EH (cell line): ENCODE results near the gene TMEM174.

ENCODE experiments used
- DNase-seq: peaks from one replicate; pipeline ENCODE4 v3.0.0-alpha.2; 2015; ENCODE audit warnings: low read depth

The TMEM174 gene, protein sequence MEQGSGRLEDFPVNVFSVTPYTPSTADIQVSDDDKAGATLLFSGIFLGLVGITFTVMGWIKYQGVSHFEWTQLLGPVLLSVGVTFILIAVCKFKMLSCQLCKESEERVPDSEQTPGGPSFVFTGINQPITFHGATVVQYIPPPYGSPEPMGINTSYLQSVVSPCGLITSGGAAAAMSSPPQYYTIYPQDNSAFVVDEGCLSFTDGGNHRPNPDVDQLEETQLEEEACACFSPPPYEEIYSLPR

DNA sequence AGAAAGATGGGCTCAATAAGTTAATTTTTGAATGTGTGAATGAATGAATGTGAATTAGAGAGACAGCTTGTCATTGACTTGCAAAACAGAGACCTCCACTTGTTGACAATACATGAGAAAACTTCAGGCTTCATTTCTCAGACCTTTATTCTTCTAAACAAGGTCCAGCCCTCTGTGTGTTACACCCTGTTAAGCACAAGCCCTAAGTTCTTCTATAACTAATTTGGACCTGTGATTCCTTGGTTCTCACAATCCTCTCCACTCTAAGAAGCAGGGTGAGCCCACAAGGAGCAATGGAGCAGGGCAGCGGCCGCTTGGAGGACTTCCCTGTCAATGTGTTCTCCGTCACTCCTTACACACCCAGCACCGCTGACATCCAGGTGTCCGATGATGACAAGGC is at the start of gene TMEM174:
Gene TMEM174 (plus strand): TSS at position 243 of the 400 bp plus-strand sequence. CDS start 51 bp downstream, at position 294.
- DNase-seq: no peak

DNA sequence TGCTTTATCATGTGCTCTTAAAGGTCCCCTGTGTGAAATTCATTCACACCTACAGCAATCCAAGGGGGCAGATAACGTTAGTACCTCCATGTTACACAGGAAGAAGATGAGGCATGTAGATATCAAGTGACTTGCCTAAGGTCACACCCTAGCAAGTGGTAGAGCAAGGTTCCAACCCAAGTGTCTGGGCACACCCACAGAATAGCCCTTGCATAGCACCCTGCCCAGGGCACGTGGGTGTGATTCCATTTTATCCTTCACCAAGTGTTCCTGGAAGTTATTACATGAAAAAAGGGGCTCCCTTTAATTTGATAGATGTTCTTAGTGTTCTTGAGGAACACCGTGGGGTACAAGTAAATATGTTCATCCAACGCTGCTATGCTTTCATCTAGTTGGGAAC is 47.7 kb upstream of the TMEM174 start:
- no peak for DNase-seq

DNA sequence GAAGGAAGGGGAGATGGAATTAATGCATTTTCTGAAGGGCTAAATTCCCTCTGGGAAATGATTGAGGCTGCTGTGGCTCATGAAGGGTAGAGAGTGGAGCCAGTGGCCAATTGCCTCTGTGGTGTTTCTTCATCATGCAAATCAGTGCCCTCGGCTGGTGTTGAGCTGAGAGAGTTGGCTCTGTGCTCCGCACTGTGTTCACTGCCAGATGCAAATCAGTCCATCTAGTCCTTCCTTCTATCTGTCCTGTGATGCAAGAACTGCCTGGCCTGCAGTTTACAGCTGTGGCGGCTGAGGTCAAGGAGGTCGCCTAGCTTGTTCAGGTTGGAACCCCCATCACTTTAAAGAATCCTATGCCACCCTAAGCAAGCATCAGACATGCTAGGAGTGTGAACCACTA is 46.6 kb upstream of the TMEM174 start:
- DNase-seq: no peak

DNA sequence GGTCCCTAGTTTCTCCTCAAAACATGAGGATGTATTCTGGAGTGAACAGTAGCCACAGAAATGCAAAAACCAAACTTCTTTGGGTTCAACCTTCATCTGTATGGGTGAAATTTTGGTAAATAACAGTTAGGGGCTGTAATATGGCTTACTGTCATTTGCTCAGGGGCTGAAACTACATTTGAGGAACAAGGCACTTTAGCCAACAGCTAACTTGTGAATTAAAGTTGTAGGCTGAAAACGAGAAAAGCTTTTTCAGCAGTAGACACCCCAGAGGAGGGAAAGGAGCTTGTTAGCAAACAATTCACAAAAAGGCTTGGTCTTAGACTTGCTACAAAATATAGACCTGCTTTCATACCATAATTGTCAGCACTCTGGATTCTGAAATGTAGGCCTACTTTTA is 46.0 kb upstream of the TMEM174 start:
- DNase-seq: no peak

DNA sequence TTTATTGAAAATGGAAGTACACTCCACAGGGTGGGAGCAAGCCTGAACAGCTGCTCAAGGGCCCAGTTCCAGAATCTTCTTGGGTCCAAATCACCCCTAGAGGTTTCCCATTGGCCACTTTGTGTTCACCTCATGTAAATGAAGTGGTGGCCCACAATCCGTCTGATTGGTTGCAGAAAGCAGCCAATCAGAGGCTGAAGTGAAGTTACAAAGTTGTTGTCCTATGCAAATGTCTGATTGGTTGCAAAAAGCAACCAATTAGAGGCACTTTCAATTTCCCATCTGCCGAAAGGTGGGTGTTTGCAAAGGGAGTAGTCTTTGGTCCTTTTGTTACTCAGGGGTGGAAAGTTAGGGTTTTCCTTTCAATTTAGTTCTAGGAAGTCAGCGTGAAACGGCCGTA is 43.9 kb upstream of the TMEM174 start:
- DNase-seq: no peak

DNA sequence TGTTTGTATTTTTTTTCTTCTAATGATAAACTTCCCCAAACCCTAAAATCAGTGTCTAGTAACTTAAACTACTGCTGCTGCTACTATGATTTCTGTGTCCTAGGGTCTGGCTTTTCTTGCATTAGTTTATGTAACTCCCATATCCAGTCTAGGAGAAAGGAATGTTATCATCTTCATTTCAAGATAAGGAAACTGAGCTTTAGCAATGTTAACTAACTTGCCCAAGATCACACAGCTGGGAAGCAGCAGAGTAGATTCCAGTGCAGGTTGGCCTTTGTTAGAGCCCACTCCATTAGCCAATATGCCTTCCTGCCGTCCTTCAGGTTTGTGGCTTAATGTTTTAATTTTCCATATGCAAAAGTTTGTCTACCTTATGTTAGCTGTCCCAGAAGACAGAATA is 42.2 kb upstream of the TMEM174 start:
- no peak for DNase-seq

DNA sequence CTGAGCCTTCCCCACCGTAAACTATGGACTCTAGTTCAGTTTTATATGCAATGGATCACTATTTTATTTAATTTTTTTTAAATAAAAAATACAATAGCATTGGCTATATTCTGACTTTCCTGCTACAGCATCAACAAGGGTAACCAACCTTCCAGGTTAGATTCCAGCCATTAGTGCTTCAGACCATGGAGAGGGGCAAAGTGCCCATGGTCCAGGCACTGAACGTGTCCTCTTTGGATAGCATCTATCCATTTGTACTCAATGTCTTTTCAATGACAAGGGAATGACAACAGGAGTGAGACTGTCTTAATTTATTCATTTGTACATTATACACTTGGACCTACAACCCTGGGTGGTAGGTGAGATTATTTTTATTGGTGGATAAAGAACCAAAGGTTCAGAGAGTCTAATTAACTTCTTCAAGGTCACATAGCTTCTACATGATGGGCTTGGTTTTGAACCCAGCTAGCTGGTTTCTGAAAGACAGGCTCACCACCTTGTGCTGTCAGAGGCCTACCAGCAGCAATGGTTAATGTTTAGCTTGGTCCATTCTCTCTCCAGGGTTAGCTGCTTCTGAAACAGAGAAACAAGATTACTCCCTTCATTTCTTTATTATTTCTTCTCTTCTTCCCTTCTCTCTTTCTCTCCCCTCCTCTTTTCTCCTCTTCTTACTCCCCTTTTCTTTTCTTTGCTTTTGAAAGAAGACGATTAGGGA is 41.1 kb upstream of the TMEM174 start:
- no peak for DNase-seq

DNA sequence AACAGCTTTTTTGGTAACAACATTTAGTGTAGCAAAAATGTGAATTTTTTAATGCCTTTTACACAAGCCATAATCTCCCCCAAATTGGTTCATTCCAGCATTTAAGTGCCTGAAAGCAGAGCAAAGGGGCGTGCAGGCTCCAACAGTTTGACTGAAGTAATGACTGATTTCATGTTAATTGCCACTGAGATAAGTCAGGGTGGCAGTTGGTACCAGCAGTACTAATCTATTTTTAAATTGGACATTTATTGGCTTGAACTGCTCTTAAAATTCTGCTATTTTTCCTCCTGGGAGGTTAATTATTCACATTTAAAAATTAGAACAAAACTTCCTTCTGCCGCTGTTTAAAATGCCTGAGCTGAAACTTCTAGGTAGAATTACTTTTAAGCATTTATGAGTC is 40.2 kb upstream of the TMEM174 start:
- DNase-seq: no peak

DNA sequence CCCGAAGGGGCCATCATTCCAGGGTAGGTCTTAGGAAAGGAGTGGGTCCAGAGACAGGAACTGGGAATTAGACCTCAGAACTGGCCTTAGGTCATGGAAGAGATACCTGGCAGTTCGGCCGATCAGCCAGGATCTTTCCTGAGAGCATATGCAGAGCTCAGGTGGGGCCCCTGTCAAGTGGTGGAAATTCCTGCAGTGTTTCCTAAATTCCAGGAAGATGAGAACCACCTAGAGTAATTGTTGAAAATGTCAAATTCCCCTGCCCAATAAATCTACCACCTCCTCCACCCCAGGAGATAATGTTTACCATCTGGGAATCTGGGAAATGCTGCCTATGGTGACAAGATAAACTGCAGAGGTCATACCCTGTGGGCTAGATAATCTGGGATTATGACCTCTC is 38.0 kb upstream of the TMEM174 start:
- peak; percentile 6 for DNase-seq

DNA sequence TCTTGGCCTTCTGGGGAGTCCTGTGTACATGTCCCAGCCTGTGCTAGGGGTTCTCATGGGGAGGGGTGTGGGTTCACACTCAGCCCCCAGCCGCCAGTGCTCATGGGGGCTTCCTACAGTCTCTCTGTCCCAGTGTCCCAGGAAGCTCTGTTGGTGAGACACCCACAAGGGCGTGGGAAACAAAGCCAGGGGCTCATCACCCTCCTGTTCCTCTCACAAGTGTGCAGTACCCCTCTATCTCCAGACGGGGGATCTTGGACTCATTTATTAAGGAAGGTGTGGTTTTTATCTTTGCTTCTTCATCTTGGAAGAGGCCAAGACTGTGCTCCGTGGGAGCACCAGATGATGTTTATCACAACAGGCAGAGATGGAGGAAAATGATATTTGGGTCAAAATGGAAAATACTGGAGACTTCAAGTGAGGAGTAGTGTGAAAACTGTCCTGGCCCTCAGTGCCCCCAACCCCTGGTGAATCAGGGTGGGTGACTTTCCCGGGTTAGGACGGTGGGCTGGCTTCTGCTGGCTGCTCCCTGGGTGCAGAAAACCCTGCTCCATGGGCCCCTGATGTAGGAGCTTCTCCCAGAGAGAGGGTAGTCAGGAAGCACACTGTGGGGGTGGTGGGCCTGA is 37.5 kb upstream of the TMEM174 start:
- peak; percentile 61 for DNase-seq

DNA sequence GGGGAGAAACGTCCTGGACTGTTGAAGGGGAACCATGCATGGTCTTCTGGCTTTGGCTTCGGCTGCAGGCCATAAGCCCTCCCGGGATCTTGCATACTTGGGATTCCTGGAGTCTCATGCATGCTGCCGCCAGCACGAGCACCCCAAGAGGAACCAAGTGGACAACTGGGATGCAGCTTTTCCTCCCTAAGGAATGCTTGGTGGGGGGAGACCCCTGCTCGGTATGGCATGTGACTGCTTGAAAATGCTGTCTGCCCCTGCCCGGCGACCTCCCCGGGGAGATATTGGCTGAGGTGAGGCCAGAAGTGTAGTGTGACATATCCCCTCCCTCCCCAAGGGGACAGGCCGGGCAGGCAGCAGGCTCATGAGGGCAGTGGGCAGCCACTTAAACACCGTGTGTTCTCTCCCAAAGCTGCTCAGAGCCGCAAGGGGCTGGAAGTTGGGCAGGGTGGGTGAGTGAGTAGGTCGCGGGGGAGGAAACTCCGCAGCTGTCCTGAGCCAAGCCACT is 36.9 kb upstream of the TMEM174 start:
- peak; percentile 62 for DNase-seq

DNA sequence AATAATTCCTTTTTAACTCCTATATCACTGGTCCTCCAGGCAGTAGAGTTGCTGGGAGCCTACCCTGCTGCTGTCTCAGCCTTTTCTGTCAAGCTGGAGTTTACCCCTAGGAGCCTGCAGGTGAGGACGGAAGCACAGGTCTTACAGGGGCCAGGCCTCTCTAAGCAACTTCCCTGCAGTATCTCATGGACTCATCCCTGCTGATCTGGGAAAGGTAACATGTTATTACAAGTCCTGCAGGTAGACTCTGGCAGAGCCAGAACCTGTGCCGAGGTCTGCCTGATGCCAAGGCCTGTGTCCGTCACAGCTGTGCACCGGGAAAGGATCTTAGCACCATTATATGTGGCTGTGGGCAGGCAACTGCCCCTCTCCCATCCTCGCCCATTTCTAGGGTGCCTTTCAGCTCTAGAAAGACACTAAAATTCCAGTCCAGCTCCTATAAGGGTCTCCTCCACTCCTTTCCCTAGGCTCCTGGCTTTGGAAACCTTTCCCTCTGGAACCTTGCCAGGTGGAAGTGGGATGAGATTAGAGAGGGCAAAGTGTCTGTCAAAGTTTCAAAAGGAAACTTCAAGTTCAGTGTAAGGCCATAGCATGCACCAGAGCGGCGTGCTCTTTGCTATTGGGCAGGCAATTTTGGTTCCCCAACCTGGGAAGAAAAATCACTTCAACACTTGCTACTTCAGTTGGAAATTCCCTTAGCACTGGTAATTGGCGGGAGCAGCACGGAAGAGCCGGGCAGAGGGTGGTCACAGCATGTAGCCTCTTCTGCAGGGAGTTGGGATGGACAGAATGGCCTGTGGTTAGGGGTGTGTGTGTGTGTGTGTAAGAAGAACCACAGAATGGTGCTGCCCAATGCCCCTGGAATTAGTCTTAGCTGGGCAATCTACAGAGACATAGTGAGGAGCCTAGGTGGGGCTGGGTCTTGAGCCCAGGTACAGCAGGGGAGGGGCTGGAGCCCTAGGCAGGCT is 35.1 kb upstream of the TMEM174 start:
- DNase-seq: no peak

DNA sequence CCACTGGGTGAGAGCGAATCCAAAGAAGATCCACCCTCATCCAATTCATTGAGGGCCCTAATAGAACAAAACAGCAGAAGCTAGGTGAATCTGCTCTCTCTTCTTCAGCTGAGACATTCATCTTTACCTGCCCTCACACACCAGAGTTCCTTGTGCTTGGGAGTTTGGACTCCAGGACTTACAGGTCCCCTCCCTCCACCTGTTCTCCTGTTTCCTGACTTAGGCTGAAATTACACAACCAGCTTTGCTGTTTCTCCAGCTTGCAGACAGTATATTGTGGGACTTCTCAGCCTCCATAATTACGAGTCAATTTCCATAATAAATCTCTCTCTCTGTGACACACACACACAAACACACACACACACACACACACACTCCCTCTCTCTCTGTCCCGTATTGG is 33.5 kb upstream of the TMEM174 start:
- no peak for DNase-seq

DNA sequence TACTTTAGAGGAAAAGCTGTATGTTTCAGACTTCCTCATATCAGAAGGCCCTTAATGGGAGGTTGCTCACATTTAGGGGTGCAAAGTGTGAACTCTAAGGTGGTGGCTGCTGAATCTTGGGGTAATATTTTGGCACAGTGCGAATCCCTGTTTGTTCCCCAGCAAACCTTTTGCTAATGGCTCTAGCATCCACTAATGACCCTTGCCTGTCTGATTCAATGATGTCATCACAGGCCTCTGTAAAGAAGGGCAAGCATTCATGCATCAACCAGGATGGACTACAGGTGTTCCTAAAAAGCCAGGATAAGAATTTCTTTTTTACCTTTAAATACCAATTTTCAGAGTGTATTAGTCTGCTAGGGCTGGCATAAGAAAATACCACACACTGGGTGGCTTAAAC is 32.2 kb upstream of the TMEM174 start:
- no peak for DNase-seq

DNA sequence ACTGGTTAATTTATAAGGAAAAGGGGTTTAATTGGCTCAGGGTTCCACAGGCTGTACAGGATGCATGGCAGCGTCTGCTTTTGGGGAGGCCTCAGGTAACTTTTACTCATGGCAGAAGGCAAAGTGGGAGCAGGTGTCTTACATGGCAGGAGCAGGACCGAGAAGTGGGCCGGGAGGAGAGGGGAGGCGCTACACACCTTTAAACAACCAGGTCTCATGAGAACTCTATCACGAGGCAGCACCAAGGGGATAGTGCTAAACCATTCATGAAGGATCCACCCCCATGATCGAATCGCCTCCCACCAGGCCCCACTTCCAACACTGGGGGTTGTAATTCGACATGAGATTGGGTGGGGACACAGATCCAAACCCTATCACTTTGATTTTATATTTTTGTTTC is 31.0 kb upstream of the TMEM174 start:
- DNase-seq: no peak

DNA sequence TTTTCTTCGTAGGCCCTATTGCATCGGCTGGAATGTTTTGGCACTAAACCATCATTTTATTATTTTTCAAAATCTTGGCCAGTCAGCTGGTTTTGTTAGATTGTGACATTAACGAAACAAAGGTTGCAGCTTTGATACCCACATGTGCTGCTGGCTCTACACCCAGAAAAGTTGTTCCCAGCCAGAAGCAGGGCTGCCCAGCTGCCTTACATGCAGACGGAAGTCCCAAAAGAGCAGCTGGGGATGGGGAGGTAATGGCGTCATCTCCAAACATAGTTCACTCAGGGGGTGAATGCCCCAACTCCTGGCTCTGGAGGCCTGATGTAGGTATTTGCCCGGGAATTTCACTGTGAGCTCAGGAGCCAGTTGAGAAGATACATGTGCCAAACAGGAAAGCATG is 29.3 kb upstream of the TMEM174 start:
- DNase-seq: no peak

DNA sequence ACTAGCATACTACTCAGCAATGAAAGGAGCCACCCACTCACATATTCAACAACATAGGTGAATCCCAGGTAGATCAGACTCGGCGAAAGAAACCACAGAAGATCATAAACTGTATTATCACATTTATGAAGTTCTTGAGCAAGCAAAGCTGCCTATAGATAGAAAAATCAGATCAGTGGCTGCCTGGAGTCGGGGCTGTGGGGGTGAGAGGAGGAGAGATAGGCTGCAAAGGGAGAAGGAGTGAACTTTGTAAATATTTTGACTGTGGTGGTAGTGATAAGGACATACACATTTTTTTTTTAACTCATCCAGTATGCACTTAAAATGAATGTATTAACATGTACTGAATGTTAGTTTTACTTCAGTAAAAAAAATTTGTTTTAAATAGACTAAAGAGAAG is 23.5 kb upstream of the TMEM174 start:
- DNase-seq: no peak

DNA sequence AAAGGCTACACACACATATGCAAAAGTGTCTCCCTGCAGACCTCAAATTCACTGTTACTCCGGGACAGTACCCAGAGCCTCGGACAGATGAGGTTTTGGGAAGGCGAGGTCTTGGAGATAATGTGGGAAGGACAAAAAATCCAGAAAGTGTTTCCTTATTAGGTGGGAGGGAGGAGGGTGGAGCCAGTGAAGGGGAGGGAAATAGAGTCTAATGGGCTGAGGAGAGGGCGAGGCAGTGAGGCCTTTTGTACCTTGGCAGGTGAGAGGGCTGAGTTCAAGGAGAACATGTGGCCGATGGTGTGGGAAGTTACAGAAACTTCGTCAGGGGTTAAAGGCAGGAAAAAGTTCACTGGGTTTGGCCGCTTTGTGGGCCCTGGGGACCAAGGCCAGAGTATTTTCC is 22.1 kb upstream of the TMEM174 start:
- no peak for DNase-seq

DNA sequence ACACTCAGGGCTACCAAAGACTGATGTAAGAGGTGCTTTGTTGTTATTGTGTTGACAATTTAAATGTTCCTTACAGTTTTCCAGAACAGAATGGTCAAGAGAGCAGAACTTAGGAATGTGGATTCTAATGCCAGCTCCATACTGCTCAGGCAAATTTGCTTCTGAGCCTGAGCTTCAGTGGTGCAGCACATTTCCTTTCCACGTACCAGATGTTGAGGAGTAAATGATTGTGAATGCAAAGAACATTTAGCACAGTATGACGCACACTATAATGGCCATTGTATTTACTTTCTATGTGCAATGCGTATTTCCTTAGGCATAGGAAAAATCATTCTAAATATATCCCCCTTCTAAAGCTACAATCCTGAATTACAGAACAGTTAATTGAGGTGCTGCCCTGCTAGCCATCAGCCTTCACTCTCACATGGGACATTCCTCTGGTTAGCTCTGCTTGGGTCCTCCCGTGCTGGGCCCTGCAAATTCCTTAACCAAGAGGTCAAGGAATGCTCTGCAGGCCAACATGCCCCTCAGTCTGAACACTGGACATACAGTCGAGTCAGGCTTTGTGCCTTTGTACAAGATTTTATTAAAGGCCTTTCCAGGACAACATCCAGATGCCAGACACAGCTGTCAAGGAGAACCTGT is 21.1 kb upstream of the TMEM174 start:
- DNase-seq: peak; percentile 53

DNA sequence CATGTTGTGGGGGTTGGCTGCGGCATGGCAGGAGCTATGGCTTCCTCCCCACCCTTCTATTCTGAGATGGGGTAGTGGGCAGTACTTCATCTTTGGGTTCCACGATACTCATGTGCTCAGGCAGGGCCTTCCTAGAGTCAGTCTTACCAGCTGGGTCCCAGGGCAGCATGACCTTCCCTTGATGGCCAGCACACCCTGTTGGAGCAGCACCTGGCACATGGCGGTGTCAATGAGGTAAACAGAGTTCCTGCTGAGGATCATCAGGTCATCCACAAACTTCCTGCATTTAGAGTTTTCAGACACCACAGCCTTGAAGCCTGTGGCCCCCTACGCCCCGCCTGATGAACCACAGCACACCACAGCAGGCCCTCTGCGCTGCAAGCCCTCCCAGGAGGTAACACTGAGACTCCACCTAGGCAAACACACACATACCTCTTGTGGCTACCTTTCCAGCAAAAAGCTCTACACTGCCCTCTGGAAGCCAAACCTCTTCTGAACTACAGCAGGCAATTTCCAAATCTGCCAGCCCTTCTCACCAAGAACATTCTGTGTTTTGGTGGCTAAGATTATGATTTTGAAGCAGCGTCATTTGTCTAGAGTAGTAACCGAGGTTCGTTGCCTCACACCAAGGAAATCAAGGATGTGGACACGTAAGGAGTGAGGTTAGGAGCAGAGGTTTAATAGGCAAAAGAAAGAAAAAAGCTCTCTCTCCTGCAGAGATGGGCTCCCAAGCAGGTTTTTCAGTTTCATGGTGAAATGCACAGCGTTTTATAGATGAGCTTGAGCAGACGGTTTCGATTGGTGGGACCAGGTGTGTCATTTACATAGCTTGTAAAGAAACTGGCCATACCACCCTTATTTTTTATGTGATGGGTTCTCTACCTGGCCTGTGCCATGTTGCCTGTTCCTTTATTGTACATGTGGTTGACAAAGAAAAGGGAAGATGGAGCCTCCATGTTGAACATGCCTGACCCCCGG is 20.3 kb upstream of the TMEM174 start:
- DNase-seq: no peak
